ENCODE data around the gene MAT1A. TPM values are rescaled to one million over a fixed set of nuclear protein-coding genes. Genes with fewer than 3 reads are reported as not detected.

Gene MAT1A
- total and polyA plus RNA-seq, 9 donors = 0.72 to 7.7 (median 1.5) TPM

- Histone ChIP-seq H3K27me3 (no peaks in the 10 kb centered on the region), H3K27ac (peak overlapping the region in 1 of 2 donors; percentile 57), H3K9me3 (no peaks in the 10 kb centered on the region), H3K4me1 (ENCODE audit: insufficient read depth) (peaks cover 7% of the 10 kb centered on the region), H3K36me3 (no peaks in the 10 kb centered on the region), H3K4me3 (no peak overlapping the region)
- TF ChIP-seq POLR2A (IDR thresholded peaks at IDR 0.05) (no peak), CTCF (IDR thresholded peaks at IDR 0.05) (no peak), EP300 (IDR thresholded peaks at IDR 0.05) (no peak)
- intact Hi-C loops (cut with DNase I) = no loop called here
- no peak for DNase-seq
- WGBS, 3 donors = 94 to 96% (median 96%) methylated on average over 5 of the region's 5 CpGs
Observed at GRCh38 chr10:80278480-80278879, 11.0 kb downstream of the MAT1A start.

GRCh38 chr10:80277567-80278250 lies 11.7 kb downstream of the MAT1A start:
- 38 to 54% (median 42%) methylated on average over 12 of the region's 12 CpGs for WGBS, 3 donors
- peak in 2 of 5 donors; percentile 32 to 49 for DNase-seq
- Histone ChIP-seq H3K4me1 (ENCODE audit: insufficient read depth) (peaks cover 7% of the 10 kb centered on the region), H3K27me3 (no peaks in the 10 kb centered on the region), H3K9me3 (no peaks in the 10 kb centered on the region), H3K27ac (peak overlapping the region in 1 of 2 donors; percentile 57), H3K4me3 (no peak overlapping the region), H3K36me3 (no peaks in the 10 kb centered on the region)
- TF ChIP-seq EP300 (IDR thresholded peaks at IDR 0.05) (no peak), CTCF (IDR thresholded peaks at IDR 0.05) (no peak), POLR2A (IDR thresholded peaks at IDR 0.05) (no peak)
- intact Hi-C loops (cut with DNase I) = no loop called here

- Histone ChIP-seq H3K36me3 (no peaks in the 10 kb centered on the region), H3K27me3 (no peaks in the 10 kb centered on the region), H3K27ac (no peak overlapping the region), H3K9me3 (no peaks in the 10 kb centered on the region), H3K4me3 (no peak overlapping the region), H3K4me1 (ENCODE audit: insufficient read depth) (peaks cover 7% of the 10 kb centered on the region)
- DNase-seq = no peak
- TF ChIP-seq EP300 (IDR thresholded peaks at IDR 0.05) (no peak), POLR2A (IDR thresholded peaks at IDR 0.05) (no peak), CTCF (IDR thresholded peaks at IDR 0.05) (no peak)
- WGBS, 3 donors = 91 to 94% (median 94%) methylated on average over 4 of the region's 4 CpGs
- intact Hi-C loops (cut with DNase I) = no loop called here
Observed at GRCh38 chr10:80277016-80277415, 12.4 kb downstream of the MAT1A start.

GRCh38 chr10:80276335-80276734 lies 13.1 kb downstream of the MAT1A start:
- H3K27ac ChIP-seq = no peak overlapping the region
- no peaks in the 10 kb centered on the region for H3K27me3 ChIP-seq
- intact Hi-C loops (cut with DNase I) = no loop called here
- TF ChIP-seq CTCF (IDR thresholded peaks at IDR 0.05) (no peak), POLR2A (IDR thresholded peaks at IDR 0.05) (no peak), EP300 (IDR thresholded peaks at IDR 0.05) (no peak)
- DNase-seq = no peak
- peaks cover 7% of the 10 kb centered on the region for H3K4me1 ChIP-seq (ENCODE audit: insufficient read depth)
- no peaks in the 10 kb centered on the region for H3K9me3 ChIP-seq
- H3K4me3 ChIP-seq = no peak overlapping the region
- H3K36me3 ChIP-seq = no peaks in the 10 kb centered on the region
- WGBS, 3 donors = 94 to 96% (median 95%) methylated on average over 16 of the region's 16 CpGs
